T-helper 17 cell (primary cell): ENCODE results near the gene SLC23A2. TPM values are rescaled to one million over a fixed set of nuclear protein-coding genes. Genes with fewer than 3 reads are reported as not detected.

Experiments used
- ATAC-seq: fragments of 150-1000 bp; cut with Tn5 transposase; 2 replicates; pipeline ENCODE4 v1.10.0; 2021; ENCODE audit warnings: mild to moderate bottlenecking, moderate library complexity
- DNase-seq, 3 donors: peaks; one replicate each; pipeline versions ENCODE4 v3.0.0 to v3.0.0-alpha.2; 2020 to 2021
- H3K9me3 ChIP-seq: one replicate; pipeline ENCODE4 v1.7.0; 2013; ENCODE audit warnings: low read length, mild to moderate bottlenecking; ENCODE audit not compliant: control insufficient read depth, poor library complexity, severe bottlenecking
- H3K27ac Mint-ChIP-seq: one replicate; pipeline ENCODE4 v1.8.0; 2022; ENCODE audit warnings: mild to moderate bottlenecking, moderate library complexity, mixed read lengths
- H3K27me3 Mint-ChIP-seq: one replicate; pipeline ENCODE4 v1.8.0; 2022; ENCODE audit warnings: mixed read lengths
- H3K36me3 Mint-ChIP-seq: one replicate; pipeline ENCODE4 v1.8.0; 2022; ENCODE audit warnings: low read depth, mixed read lengths
- H3K4me1 Mint-ChIP-seq: one replicate; pipeline ENCODE4 v1.8.0; 2022; ENCODE audit warnings: mild to moderate bottlenecking, mixed read lengths
- H3K4me3 Mint-ChIP-seq: one replicate; pipeline ENCODE4 v1.8.0; 2022; ENCODE audit warnings: mild to moderate bottlenecking, moderate library complexity, mixed read lengths
- total RNA-seq, 4 donors: library from RNA in 2 of 4; stranded (reverse) in 2 of 4; gene quantifications; one replicate each; pipeline ENCODE4 v1.2.3 and lab custom pipeline; 2022 to 2026

Gene SLC23A2
- total RNA-seq, 2 donors from 2014 or later: 18.0 to 24.4 TPM

GRCh38 chr20:4894981-4895381, 106.3 kb downstream of the SLC23A2 start:
- DNase-seq (no peak), ATAC-seq (no peak)
- H3K4me3 Mint-ChIP-seq: no peak overlapping the region
- H3K27ac Mint-ChIP-seq: peak overlapping the region; percentile 14
- H3K4me1 Mint-ChIP-seq: peaks cover 23% of the 10 kb centered on the region
- H3K27me3 Mint-ChIP-seq: no peaks in the 10 kb centered on the region
- no peaks in the 10 kb centered on the region for H3K9me3 ChIP-seq
- peaks cover 8% of the 10 kb centered on the region for H3K36me3 Mint-ChIP-seq

- ATAC-seq (no peak), DNase-seq (no peak)
- H3K27ac Mint-ChIP-seq: peak overlapping the region; percentile 14
- H3K27me3 Mint-ChIP-seq: no peaks in the 10 kb centered on the region
- H3K36me3 Mint-ChIP-seq: peaks cover 8% of the 10 kb centered on the region
- no peak overlapping the region for H3K4me3 Mint-ChIP-seq
- H3K4me1 Mint-ChIP-seq: peaks cover 23% of the 10 kb centered on the region
- H3K9me3 ChIP-seq: no peaks in the 10 kb centered on the region
These were observed 106.9 kb downstream of the SLC23A2 start for GRCh38 chr20:4894409-4894808.

- H3K27me3 Mint-ChIP-seq: no peaks in the 10 kb centered on the region
- peaks cover 21% of the 10 kb centered on the region for H3K4me1 Mint-ChIP-seq
- H3K27ac Mint-ChIP-seq: no peak overlapping the region
- H3K36me3 Mint-ChIP-seq: peaks cover 7% of the 10 kb centered on the region
- DNase-seq (no peak), ATAC-seq (no peak)
- no peaks in the 10 kb centered on the region for H3K9me3 ChIP-seq
- no peak overlapping the region for H3K4me3 Mint-ChIP-seq
These were observed 107.6 kb downstream of the SLC23A2 start for GRCh38 chr20:4893709-4894108.

GRCh38 chr20:4891997-4892396, 109.3 kb downstream of the SLC23A2 start:
- no peak overlapping the region for H3K4me3 Mint-ChIP-seq
- peaks cover 3% of the 10 kb centered on the region for H3K36me3 Mint-ChIP-seq
- H3K9me3 ChIP-seq: no peaks in the 10 kb centered on the region
- H3K27me3 Mint-ChIP-seq: no peaks in the 10 kb centered on the region
- H3K27ac Mint-ChIP-seq: no peak overlapping the region
- no peak for ATAC-seq
- no peak for DNase-seq
- peaks cover 13% of the 10 kb centered on the region for H3K4me1 Mint-ChIP-seq

- no peaks in the 10 kb centered on the region for H3K27me3 Mint-ChIP-seq
- no peak for DNase-seq
- no peak overlapping the region for H3K27ac Mint-ChIP-seq
- H3K9me3 ChIP-seq: no peaks in the 10 kb centered on the region
- ATAC-seq: no peak
- peaks cover 3% of the 10 kb centered on the region for H3K36me3 Mint-ChIP-seq
- peaks cover 11% of the 10 kb centered on the region for H3K4me1 Mint-ChIP-seq
- no peak overlapping the region for H3K4me3 Mint-ChIP-seq
These were observed 110.0 kb downstream of the SLC23A2 start for GRCh38 chr20:4891190-4891763.

- no peaks in the 10 kb centered on the region for H3K9me3 ChIP-seq
- no peaks in the 10 kb centered on the region for H3K27me3 Mint-ChIP-seq
- DNase-seq: no peak
- H3K4me1 Mint-ChIP-seq: peaks cover 5% of the 10 kb centered on the region
- peaks cover 3% of the 10 kb centered on the region for H3K36me3 Mint-ChIP-seq
- H3K27ac Mint-ChIP-seq: peak overlapping the region; percentile 21
- H3K4me3 Mint-ChIP-seq: no peak overlapping the region
- ATAC-seq: no peak
These were observed 111.9 kb downstream of the SLC23A2 start for GRCh38 chr20:4889446-4889845.

GRCh38 chr20:4887586-4887985, 113.7 kb downstream of the SLC23A2 start:
- no peaks in the 10 kb centered on the region for H3K9me3 ChIP-seq
- no peak for DNase-seq
- H3K27ac Mint-ChIP-seq: no peak overlapping the region
- H3K27me3 Mint-ChIP-seq: no peaks in the 10 kb centered on the region
- ATAC-seq: no peak
- H3K36me3 Mint-ChIP-seq: peaks cover 9% of the 10 kb centered on the region
- H3K4me3 Mint-ChIP-seq: no peak overlapping the region
- H3K4me1 Mint-ChIP-seq: peaks cover 5% of the 10 kb centered on the region

GRCh38 chr20:4886771-4887527, 114.4 kb downstream of the SLC23A2 start:
- no peak overlapping the region for H3K4me3 Mint-ChIP-seq
- ATAC-seq (no peak), DNase-seq (no peak)
- no peaks in the 10 kb centered on the region for H3K27me3 Mint-ChIP-seq
- no peaks in the 10 kb centered on the region for H3K9me3 ChIP-seq
- H3K4me1 Mint-ChIP-seq: peaks cover 4% of the 10 kb centered on the region
- peaks cover 9% of the 10 kb centered on the region for H3K36me3 Mint-ChIP-seq
- H3K27ac Mint-ChIP-seq: no peak overlapping the region

GRCh38 chr20:4885877-4886276, 115.4 kb downstream of the SLC23A2 start:
- Mint-ChIP-seq H3K4me1 (peaks cover 4% of the 10 kb centered on the region), H3K27me3 (no peaks in the 10 kb centered on the region), H3K27ac (no peak overlapping the region), H3K4me3 (no peak overlapping the region), H3K36me3 (peaks cover 11% of the 10 kb centered on the region)
- no peaks in the 10 kb centered on the region for H3K9me3 ChIP-seq
- no peak for ATAC-seq
- no peak for DNase-seq

- H3K27me3 Mint-ChIP-seq: no peaks in the 10 kb centered on the region
- no peak overlapping the region for H3K4me3 Mint-ChIP-seq
- no peaks in the 10 kb centered on the region for H3K9me3 ChIP-seq
- peaks cover 14% of the 10 kb centered on the region for H3K36me3 Mint-ChIP-seq
- DNase-seq: no peak
- peaks cover 4% of the 10 kb centered on the region for H3K4me1 Mint-ChIP-seq
- no peak overlapping the region for H3K27ac Mint-ChIP-seq
- ATAC-seq: no peak
These were observed 117.8 kb downstream of the SLC23A2 start for GRCh38 chr20:4883546-4883945.

GRCh38 chr20:4883051-4883450, 118.3 kb downstream of the SLC23A2 start:
- ATAC-seq (no peak), DNase-seq (no peak)

GRCh38 chr20:4881006-4881730, 120.1 kb downstream of the SLC23A2 start:
- peaks cover 14% of the 10 kb centered on the region for H3K36me3 Mint-ChIP-seq
- no peak overlapping the region for H3K4me3 Mint-ChIP-seq
- H3K27ac Mint-ChIP-seq: peak overlapping the region; percentile 45
- H3K4me1 Mint-ChIP-seq: peaks cover 4% of the 10 kb centered on the region
- ATAC-seq (no peak), DNase-seq (no peak)
- H3K27me3 Mint-ChIP-seq: no peaks in the 10 kb centered on the region
- no peaks in the 10 kb centered on the region for H3K9me3 ChIP-seq

More at GRCh38 chr20:4883051-4883450, 118.3 kb downstream of the SLC23A2 start:
- no peaks in the 10 kb centered on the region for H3K27me3 Mint-ChIP-seq
- no peak overlapping the region for H3K27ac Mint-ChIP-seq
- peaks cover 4% of the 10 kb centered on the region for H3K4me1 Mint-ChIP-seq
- H3K36me3 Mint-ChIP-seq: peaks cover 14% of the 10 kb centered on the region
- no peak overlapping the region for H3K4me3 Mint-ChIP-seq
- H3K9me3 ChIP-seq: no peaks in the 10 kb centered on the region

GRCh38 chr20:4880051-4880450, 121.3 kb downstream of the SLC23A2 start:
- ATAC-seq: no peak
- Mint-ChIP-seq H3K27ac (peak overlapping the region; percentile 94), H3K4me3 (no peak overlapping the region), H3K4me1 (peaks cover 4% of the 10 kb centered on the region), H3K27me3 (no peaks in the 10 kb centered on the region), H3K36me3 (peaks cover 14% of the 10 kb centered on the region)
- H3K9me3 ChIP-seq: no peaks in the 10 kb centered on the region
- DNase-seq: no peak
